H9 (cell line): ENCODE data around the gene VPS54. TPM values are rescaled to one million over a fixed set of nuclear protein-coding genes. Genes with fewer than 3 reads are reported as not detected.

Experiments used
- DNase-seq: peaks from one replicate; pipeline ENCODE4 v3.0.0-alpha.2; 2017
- H2AFZ ChIP-seq: one replicate; pipeline ENCODE4 v1.6.1; 2013; ENCODE audit warnings: mild to moderate bottlenecking, low read length, control low read depth, moderate library complexity
- H2AK5ac ChIP-seq: 2 replicates; pipeline ENCODE4 v1.6.1; 2013; ENCODE audit warnings: low read length, control low read depth, mixed read lengths; ENCODE audit not compliant: insufficient read length
- H2BK120ac ChIP-seq: one replicate; pipeline ENCODE4 v1.6.1; 2013; ENCODE audit warnings: low read depth, mild to moderate bottlenecking, low read length, control low read depth, inconsistent platforms; ENCODE audit not compliant: poor library complexity, severe bottlenecking
- H2BK12ac ChIP-seq: 2 replicates; pipeline ENCODE4 v1.6.1; 2013; ENCODE audit warnings: low read length, control low read depth, mixed read lengths, low read depth; ENCODE audit not compliant: insufficient read length
- H2BK15ac ChIP-seq: 2 replicates; pipeline ENCODE4 v1.6.1; 2013; ENCODE audit warnings: low read depth, low read length, control low read depth
- H2BK20ac ChIP-seq: one replicate; pipeline ENCODE4 v1.6.1; 2013; ENCODE audit warnings: low read depth, mild to moderate bottlenecking, low read length, control low read depth, inconsistent platforms; ENCODE audit not compliant: poor library complexity, severe bottlenecking
- H2BK5ac ChIP-seq: 2 replicates; pipeline ENCODE4 v1.6.1; 2013; ENCODE audit warnings: low read length, control low read depth, mixed read lengths; ENCODE audit not compliant: insufficient read length
- H3K14ac ChIP-seq: 2 replicates; pipeline ENCODE4 v1.6.1; 2013; ENCODE audit warnings: low read length, control low read depth; ENCODE audit not compliant: insufficient read depth
- H3K18ac ChIP-seq: 2 replicates; pipeline ENCODE4 v1.6.1; 2013; ENCODE audit warnings: low read depth, mild to moderate bottlenecking, mixed read lengths, low read length, control low read depth; ENCODE audit not compliant: insufficient read length
- H3K23ac ChIP-seq: 2 replicates; pipeline ENCODE4 v1.6.1; 2013; ENCODE audit warnings: low read length, control low read depth, mixed read lengths, low read depth; ENCODE audit not compliant: insufficient read length
- H3K23me2 ChIP-seq: 2 replicates; pipeline ENCODE4 v1.6.1; 2013; ENCODE audit warnings: low read depth, mild to moderate bottlenecking, mixed read lengths, low read length, control low read depth; ENCODE audit not compliant: insufficient read length, poor library complexity, severe bottlenecking
- H3K27ac ChIP-seq: 2 replicates; pipeline ENCODE4 v1.5.1; 2013; ENCODE audit warnings: low read length, control low read depth, mixed read lengths, low read depth; ENCODE audit not compliant: insufficient read length
- H3K27me3 ChIP-seq: 2 replicates; pipeline ENCODE4 v1.6.1; 2013; ENCODE audit warnings: low read length, control low read depth, inconsistent platforms; ENCODE audit not compliant: insufficient read depth
- H3K4ac ChIP-seq: 2 replicates; pipeline ENCODE4 v1.6.1; 2013; ENCODE audit warnings: low read depth, mild to moderate bottlenecking, control low read depth, inconsistent platforms, low read length, moderate library complexity
- H3K4me1 ChIP-seq: 2 replicates; pipeline ENCODE4 v1.6.1; 2013; ENCODE audit warnings: low read length, control low read depth, inconsistent platforms; ENCODE audit not compliant: insufficient read depth
- H3K4me2 ChIP-seq: 2 replicates; pipeline ENCODE4 v1.6.1; 2013; ENCODE audit warnings: low read length, control low read depth, mixed read lengths; ENCODE audit not compliant: insufficient read length, insufficient read depth
- H3K56ac ChIP-seq: 2 replicates; pipeline ENCODE4 v1.6.1; 2013; ENCODE audit warnings: low read depth, mild to moderate bottlenecking, mixed read lengths, low read length, control low read depth; ENCODE audit not compliant: insufficient read length
- H3K79me1 ChIP-seq: 2 replicates; pipeline ENCODE4 v1.6.1; 2013; ENCODE audit warnings: low read depth, mild to moderate bottlenecking, moderate library complexity, low read length, control low read depth, inconsistent platforms; ENCODE audit not compliant: insufficient read depth, poor library complexity, severe bottlenecking
- H3K79me2 ChIP-seq: 2 replicates; pipeline ENCODE4 v1.6.1; 2013; ENCODE audit warnings: low read length, control low read depth, inconsistent platforms; ENCODE audit not compliant: insufficient read depth
- H3K9ac ChIP-seq: 2 replicates; pipeline ENCODE4 v1.6.1; 2013; ENCODE audit warnings: low read length, control low read depth, mixed read lengths; ENCODE audit not compliant: insufficient read length; ENCODE audit errors: extremely low read depth
- H3K9me3 ChIP-seq: one replicate; pipeline ENCODE4 v1.6.1; 2013; ENCODE audit warnings: low read depth, low read length, inconsistent platforms; ENCODE audit not compliant: control insufficient read depth
- H3T11ph ChIP-seq: one replicate; pipeline ENCODE4 v1.6.1; 2013; ENCODE audit warnings: mild to moderate bottlenecking, low read length, control low read depth, inconsistent platforms
- H4K20me1 ChIP-seq: one replicate; pipeline ENCODE4 v1.6.1; 2013; ENCODE audit not compliant: control insufficient read depth, insufficient read length, insufficient read depth
- H4K5ac ChIP-seq: 2 replicates; pipeline ENCODE4 v1.6.1; 2013; ENCODE audit warnings: low read depth, mild to moderate bottlenecking, mixed read lengths, low read length, control low read depth; ENCODE audit not compliant: insufficient read length
- H4K8ac ChIP-seq: replicated peaks from 2 replicates; pipeline ENCODE4 v1.6.1; 2013; ENCODE audit warnings: low read length, control low read depth, mixed read lengths, low read depth; ENCODE audit not compliant: insufficient read length
- H4K91ac ChIP-seq: 2 replicates; pipeline ENCODE4 v1.6.1; 2013; ENCODE audit warnings: low read depth, mild to moderate bottlenecking, moderate library complexity, mixed read lengths, low read length, control low read depth; ENCODE audit not compliant: insufficient read length
- H3K27ac Mint-ChIP-seq, 3 experiments: 2 replicates in 2 of 3; 3 replicates in 1 of 3; pipeline ENCODE4 v1.8.0; 2020 to 2021; ENCODE audit warnings: mixed read lengths in 3 of 3, mild to moderate bottlenecking in 1 of 3, moderate library complexity in 1 of 3
- H3K27me3 Mint-ChIP-seq: 2 replicates; pipeline ENCODE4 v1.8.0; 2021; ENCODE audit warnings: low read depth, mild to moderate bottlenecking, moderate library complexity, mixed read lengths
- H3K36me3 Mint-ChIP-seq, 3 experiments: 2 replicates in 2 of 3; 3 replicates in 1 of 3; pipeline ENCODE4 v1.8.0; 2020 to 2021; ENCODE audit warnings: low read depth in 3 of 3, mixed read lengths in 3 of 3; ENCODE audit not compliant: insufficient read depth in 1 of 3
- H3K4me1 Mint-ChIP-seq, 2 experiments: 2 replicates each; pipeline ENCODE4 v1.8.0; 2020; ENCODE audit warnings: mixed read lengths in 2 of 2
- H3K4me3 Mint-ChIP-seq, 2 experiments: 2 replicates in 1 of 2; 3 replicates in 1 of 2; pipeline ENCODE4 v1.8.0; 2020 to 2021; ENCODE audit warnings: mild to moderate bottlenecking in 2 of 2, mixed read lengths in 2 of 2, moderate library complexity in 1 of 2
- H3K9me3 Mint-ChIP-seq, 2 experiments: 2 replicates in 1 of 2; 3 replicates in 1 of 2; pipeline ENCODE4 v1.8.0; 2020; ENCODE audit warnings: mild to moderate bottlenecking in 2 of 2, mixed read lengths in 2 of 2, moderate library complexity in 1 of 2
- WGBS: extraction: QIAGEN DNeasy Blood & Tissue Kit; methylation state at CpG from one replicate; pipeline ENCODE4 v1.1.7; 2013; ENCODE audit warnings: missing lambda C conversion rate, low lambda C conversion rate, mixed read lengths; ENCODE audit not compliant: insufficient read length; ENCODE audit errors: extremely low coverage; 5-methylcytosine and 5-hydroxymethylcytosine counted together
- total RNA-seq: library from RNA; stranded (reverse); gene quantifications from 2 replicates; pipeline ENCODE4 v1.2.1, GENCODE V29; 2021
- TF ChIP-seq, protein P1 (sequence below): fragments of 200-600 bp; sonication (generic); conservative IDR thresholded peaks from 3 replicates; pipeline ENCODE4 v1.8.0; 2021; ENCODE audit warnings: antibody characterized with exemption, mild to moderate bottlenecking

Gene VPS54
- total RNA-seq, 1 experiment from 2014 or later: 13.4 TPM

DNA sequence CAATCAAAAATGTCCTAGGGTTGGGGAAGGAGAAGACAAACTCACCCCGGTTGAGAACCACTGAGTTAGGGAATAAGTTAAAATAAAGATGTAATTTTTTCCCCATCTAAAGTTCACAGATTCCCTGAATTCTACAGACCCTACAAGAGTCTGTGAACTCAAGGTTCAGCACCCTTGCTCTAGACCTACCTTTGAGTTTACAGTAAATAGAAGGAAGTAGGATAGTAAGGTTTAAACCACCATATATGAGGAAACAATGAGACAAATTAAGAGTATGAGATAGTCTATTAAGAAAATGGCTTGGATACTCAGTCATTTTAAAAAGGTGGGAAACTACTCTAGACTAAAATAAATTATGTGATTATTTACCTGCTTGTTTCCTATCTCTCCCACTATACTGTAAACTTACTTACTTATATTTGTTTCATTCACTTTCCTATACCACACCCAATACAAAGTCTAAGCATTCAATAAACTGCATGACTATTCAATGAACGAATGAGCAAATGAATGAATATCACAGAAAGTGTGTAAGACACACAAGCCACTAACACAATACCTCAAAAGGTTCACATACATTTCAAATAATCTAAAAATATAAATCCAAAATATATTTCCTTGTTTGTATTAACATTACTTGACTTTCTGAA, 13.4 kb downstream of the VPS54 start:
- H3K27me3 Mint-ChIP-seq: no peaks in the 10 kb centered on the region
- Histone ChIP-seq H3K23ac (no peak overlapping the region), H4K20me1 (no peaks in the 10 kb centered on the region), H2BK5ac (no peak overlapping the region), H4K8ac (no peak overlapping the region), H3K4me2 (no peak overlapping the region), H3K79me1 (no peaks in the 10 kb centered on the region), H2AFZ (no peak overlapping the region), H3K27me3 (no peaks in the 10 kb centered on the region), H4K5ac (no peak overlapping the region), H3K27ac (no peak overlapping the region), H3K9me3 (no peaks in the 10 kb centered on the region), H3K79me2 (no peaks in the 10 kb centered on the region; the same call in 1 of the 2 replicates), H3K23me2 (no peaks in the 10 kb centered on the region), H2BK12ac (no peak overlapping the region), H3K4me1 (no peaks in the 10 kb centered on the region), H2BK20ac (no peak overlapping the region), H2BK15ac (no peak overlapping the region), H3K14ac (no peak overlapping the region), H3T11ph (no peak overlapping the region), H2AK5ac (no peak overlapping the region), H3K4ac (no peak overlapping the region), H3K56ac (no peak overlapping the region), H3K9ac (no peak overlapping the region), H2BK120ac (no peak overlapping the region), H4K91ac (no peak overlapping the region), H3K18ac (no peak overlapping the region)
- WGBS: no CpG with 5 or more reads among the region's 2 CpGs
- no peak overlapping the region for H3K4me3 Mint-ChIP-seq
- H3K27ac Mint-ChIP-seq: no peak overlapping the region
- no peaks in the 10 kb centered on the region for H3K9me3 Mint-ChIP-seq
- H3K36me3 Mint-ChIP-seq: peaks cover 2 to 5% (median 3%) of the 10 kb centered on the region in 3 experiments; a peak in 4 of 7 replicates
- no peak for DNase-seq
- peaks cover 3 to 5% of the 10 kb centered on the region in 2 experiments; a peak in 2 of 4 replicates for H3K4me1 Mint-ChIP-seq
- TF ChIP-seq, protein P1, sequence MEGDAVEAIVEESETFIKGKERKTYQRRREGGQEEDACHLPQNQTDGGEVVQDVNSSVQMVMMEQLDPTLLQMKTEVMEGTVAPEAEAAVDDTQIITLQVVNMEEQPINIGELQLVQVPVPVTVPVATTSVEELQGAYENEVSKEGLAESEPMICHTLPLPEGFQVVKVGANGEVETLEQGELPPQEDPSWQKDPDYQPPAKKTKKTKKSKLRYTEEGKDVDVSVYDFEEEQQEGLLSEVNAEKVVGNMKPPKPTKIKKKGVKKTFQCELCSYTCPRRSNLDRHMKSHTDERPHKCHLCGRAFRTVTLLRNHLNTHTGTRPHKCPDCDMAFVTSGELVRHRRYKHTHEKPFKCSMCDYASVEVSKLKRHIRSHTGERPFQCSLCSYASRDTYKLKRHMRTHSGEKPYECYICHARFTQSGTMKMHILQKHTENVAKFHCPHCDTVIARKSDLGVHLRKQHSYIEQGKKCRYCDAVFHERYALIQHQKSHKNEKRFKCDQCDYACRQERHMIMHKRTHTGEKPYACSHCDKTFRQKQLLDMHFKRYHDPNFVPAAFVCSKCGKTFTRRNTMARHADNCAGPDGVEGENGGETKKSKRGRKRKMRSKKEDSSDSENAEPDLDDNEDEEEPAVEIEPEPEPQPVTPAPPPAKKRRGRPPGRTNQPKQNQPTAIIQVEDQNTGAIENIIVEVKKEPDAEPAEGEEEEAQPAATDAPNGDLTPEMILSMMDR: no peak
